ENCODE data around the gene LYPD6B. TPM values are rescaled to one million over a fixed set of nuclear protein-coding genes. Genes with fewer than 3 reads are reported as not detected.

The LYPD6B gene
- total RNA-seq, 1 donor from 2014 or later = 23.7 TPM

DNA sequence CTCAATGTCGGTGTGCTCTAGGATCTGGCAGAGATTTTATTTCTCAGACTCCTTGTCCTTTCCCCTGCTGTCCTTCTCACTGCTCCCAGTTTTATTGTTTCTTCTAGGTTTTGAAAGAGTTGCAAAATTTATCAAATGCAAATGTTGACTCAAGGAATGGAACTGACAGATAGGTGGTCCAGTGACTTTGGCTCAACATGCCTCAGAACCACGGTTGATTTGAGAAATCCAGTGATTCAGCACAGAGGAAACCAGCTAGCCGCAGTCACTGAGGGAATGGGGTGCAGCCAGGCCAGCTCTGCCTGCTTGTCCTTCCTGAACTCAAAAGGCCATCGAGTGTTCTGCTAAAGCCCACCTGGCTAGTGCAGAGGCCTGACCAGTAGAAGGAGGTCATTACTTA, 166.2 kb downstream of the LYPD6B start:
- no peak overlapping the region for H3K4me3 Mint-ChIP-seq
- no peak for DNase-seq (ENCODE audit: extremely low spot score, unreplicated experiment)
- peaks cover 20% of the 10 kb centered on the region for H3K36me3 Mint-ChIP-seq
- H3K27ac Mint-ChIP-seq = peak overlapping the region; percentile 45
- H3K27me3 Mint-ChIP-seq = no peaks in the 10 kb centered on the region
- H3K4me1 Mint-ChIP-seq (ENCODE audit: unreplicated experiment) = peaks cover 13% of the 10 kb centered on the region
- TF ChIP-seq, protein P1, sequence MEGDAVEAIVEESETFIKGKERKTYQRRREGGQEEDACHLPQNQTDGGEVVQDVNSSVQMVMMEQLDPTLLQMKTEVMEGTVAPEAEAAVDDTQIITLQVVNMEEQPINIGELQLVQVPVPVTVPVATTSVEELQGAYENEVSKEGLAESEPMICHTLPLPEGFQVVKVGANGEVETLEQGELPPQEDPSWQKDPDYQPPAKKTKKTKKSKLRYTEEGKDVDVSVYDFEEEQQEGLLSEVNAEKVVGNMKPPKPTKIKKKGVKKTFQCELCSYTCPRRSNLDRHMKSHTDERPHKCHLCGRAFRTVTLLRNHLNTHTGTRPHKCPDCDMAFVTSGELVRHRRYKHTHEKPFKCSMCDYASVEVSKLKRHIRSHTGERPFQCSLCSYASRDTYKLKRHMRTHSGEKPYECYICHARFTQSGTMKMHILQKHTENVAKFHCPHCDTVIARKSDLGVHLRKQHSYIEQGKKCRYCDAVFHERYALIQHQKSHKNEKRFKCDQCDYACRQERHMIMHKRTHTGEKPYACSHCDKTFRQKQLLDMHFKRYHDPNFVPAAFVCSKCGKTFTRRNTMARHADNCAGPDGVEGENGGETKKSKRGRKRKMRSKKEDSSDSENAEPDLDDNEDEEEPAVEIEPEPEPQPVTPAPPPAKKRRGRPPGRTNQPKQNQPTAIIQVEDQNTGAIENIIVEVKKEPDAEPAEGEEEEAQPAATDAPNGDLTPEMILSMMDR (conservative IDR thresholded peaks at IDR 0.05) = no peak
- H3K9me3 Mint-ChIP-seq = peaks cover 7% of the 10 kb centered on the region

DNA sequence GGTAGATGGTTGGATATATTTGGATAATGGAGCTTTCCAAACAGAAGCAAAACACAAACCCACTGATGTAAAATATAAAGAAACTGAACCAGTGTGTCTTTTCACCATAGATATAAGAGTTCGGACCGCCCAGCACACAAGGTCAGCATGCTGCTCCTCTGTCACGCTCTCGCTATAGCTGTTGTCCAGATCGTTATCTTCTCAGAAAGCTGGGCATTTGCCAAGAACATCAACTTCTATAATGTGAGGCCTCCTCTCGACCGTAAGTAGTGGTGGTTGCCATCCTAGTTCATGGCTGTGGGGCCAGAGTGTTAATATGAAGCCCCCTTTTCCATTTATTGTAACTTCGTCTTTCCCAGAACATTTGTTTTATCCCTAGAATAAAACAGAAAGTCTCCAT, 166.6 kb downstream of the LYPD6B start:
- no peak overlapping the region for H3K27ac Mint-ChIP-seq
- H3K4me3 Mint-ChIP-seq = no peak overlapping the region
- H3K9me3 Mint-ChIP-seq = peaks cover 7% of the 10 kb centered on the region
- H3K36me3 Mint-ChIP-seq = peaks cover 20% of the 10 kb centered on the region
- peaks cover 13% of the 10 kb centered on the region for H3K4me1 Mint-ChIP-seq (ENCODE audit: unreplicated experiment)
- no peak for DNase-seq (ENCODE audit: extremely low spot score, unreplicated experiment)
- no peaks in the 10 kb centered on the region for H3K27me3 Mint-ChIP-seq
- TF ChIP-seq, protein P1 (conservative IDR thresholded peaks at IDR 0.05) = no peak

DNA sequence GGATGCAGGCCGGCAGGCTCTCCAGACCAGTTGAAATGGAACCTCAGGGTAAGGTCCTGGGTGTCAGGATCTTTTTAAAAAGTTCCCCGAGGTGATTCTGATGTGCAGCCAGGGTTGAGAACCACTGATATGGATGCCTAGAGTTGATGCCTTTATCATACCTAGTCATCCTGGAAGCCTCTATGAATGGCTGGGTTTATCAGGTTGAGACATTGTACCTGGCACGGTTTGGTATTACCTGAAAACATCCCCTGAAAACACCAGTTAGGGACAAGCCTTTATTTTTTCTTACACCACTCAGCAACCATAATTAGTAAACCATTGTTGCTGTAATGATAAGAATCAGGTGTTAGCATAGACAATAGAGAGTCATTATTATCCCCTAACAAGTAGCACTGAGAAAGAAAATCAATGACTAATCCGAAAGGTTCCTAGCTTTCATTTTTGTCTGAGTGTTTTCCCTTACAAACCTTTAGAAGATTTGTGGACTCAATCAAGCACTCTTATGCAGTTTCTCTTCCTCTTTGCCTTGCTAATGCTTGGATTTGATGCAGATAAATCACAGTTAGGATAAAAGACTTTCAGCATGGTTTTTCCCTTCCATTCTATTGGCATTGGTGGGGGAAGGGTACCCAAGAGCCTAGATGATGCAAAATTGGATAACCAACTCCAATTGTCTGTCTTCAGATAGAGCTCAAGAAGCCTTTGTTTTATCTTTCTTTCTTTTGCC, 175.4 kb downstream of the LYPD6B start:
- no peak for DNase-seq (ENCODE audit: extremely low spot score, unreplicated experiment)
- no peak overlapping the region for H3K4me3 Mint-ChIP-seq
- no peak overlapping the region for H3K27ac Mint-ChIP-seq
- no peaks in the 10 kb centered on the region for H3K4me1 Mint-ChIP-seq (ENCODE audit: unreplicated experiment)
- no peaks in the 10 kb centered on the region for H3K27me3 Mint-ChIP-seq
- TF ChIP-seq, protein P1 (conservative IDR thresholded peaks at IDR 0.05) = no peak
- peaks cover 9% of the 10 kb centered on the region for H3K9me3 Mint-ChIP-seq
- peaks cover 16% of the 10 kb centered on the region for H3K36me3 Mint-ChIP-seq

DNA sequence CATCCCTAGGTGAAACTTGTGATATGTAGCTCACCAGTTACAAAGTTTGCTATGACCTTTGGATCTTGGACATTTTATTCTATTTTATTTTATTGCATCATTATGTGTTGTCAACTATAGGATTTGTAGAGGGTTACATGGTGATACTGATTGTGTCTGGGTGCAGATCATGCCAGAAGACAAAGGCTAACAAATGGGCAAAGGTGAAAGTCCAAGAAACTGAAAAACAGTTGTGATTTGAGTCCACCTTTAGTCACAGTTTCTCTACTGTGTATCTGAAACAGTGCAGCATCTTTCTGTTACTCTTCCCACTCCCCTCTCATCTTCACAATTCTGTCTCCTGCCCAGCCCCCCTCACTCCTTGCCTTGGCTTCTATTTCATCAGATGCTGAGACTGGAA, 180.0 kb downstream of the LYPD6B start:
- no peak overlapping the region for H3K4me3 Mint-ChIP-seq
- DNase-seq (ENCODE audit: extremely low spot score, unreplicated experiment) = no peak
- H3K36me3 Mint-ChIP-seq = peaks cover 3% of the 10 kb centered on the region
- TF ChIP-seq, protein P1 (conservative IDR thresholded peaks at IDR 0.05) = no peak
- no peak overlapping the region for H3K27ac Mint-ChIP-seq
- no peaks in the 10 kb centered on the region for H3K27me3 Mint-ChIP-seq
- H3K9me3 Mint-ChIP-seq = no peaks in the 10 kb centered on the region
- peaks cover 19% of the 10 kb centered on the region for H3K4me1 Mint-ChIP-seq (ENCODE audit: unreplicated experiment)

DNA sequence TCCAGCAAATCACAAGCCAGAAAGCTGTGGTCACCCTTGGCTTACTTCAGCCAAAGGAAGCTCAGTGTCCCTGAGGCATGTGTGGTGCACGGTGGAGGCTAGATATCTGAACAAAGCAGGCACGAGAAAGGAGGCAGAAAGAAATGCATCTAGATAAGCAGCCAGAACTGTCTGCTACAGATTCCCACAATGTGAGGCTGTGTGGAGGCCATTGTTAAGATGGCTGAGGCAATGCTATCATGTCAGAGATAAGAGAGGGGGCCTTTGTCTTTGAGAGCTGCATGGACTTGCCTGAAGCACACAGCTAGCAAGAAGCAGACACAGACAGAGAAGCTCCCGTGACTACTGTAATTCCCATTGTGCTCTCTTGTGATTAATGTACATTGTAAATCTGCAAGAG, 181.4 kb downstream of the LYPD6B start:
- Mint-ChIP-seq H3K27ac (no peak overlapping the region), H3K4me1 (ENCODE audit: unreplicated experiment) (peaks cover 32% of the 10 kb centered on the region), H3K27me3 (no peaks in the 10 kb centered on the region), H3K9me3 (no peaks in the 10 kb centered on the region), H3K36me3 (peaks cover 3% of the 10 kb centered on the region), H3K4me3 (no peak overlapping the region)
- no peak for DNase-seq (ENCODE audit: extremely low spot score, unreplicated experiment)
- TF ChIP-seq, protein P1 (conservative IDR thresholded peaks at IDR 0.05) = no peak
